HepG2 (cell line): Measurements from ENCODE around the gene ERVMER34-1. TPM values are rescaled to one million over a fixed set of nuclear protein-coding genes. Genes with fewer than 3 reads are reported as not detected.

Source experiments
- ATAC-seq: fragments of 200-7000 bp; cut with Tn5 transposase; 3 replicates; pipeline ENCODE4 v1.9.1; 2020; ENCODE audit warnings: mild to moderate bottlenecking, moderate library complexity
- BruUV-seq: library from RNA; stranded (reverse); fragments of 400-500 nt; replicated peaks from 2 replicates; lab custom pipeline; 2021; lab: Mats Ljungman, UMichigan
- CTCF ChIA-PET: fragments of 300-600 bp; formaldehyde crosslinking; extraction: SDS; loops from one replicate; lab custom pipeline; 2021; ENCODE audit warnings: low total read pairs, inconsistent platforms, low intra/inter-chr PET ratio; lab: Yijun Ruan, JAX
- POLR2A ChIA-PET: fragments of 350-600 bp; sonication (Branson Sonifier 250); formaldehyde crosslinking; loops from one replicate; lab custom pipeline; 2020; ENCODE audit warnings: antibody characterized with exemption, inconsistent platforms; lab: Yijun Ruan, JAX
- DNase-seq: peaks from one replicate; pipeline ENCODE4 v3.0.0-alpha.2; 2015; ENCODE audit warnings: low spot score
- FAIRE-seq: peaks from 3 replicates; lab custom pipeline; 2011; peaks lifted over from hg19 to GRCh38; lab: Jason Lieb, UNC
- H2AFZ ChIP-seq: one replicate; pipeline ENCODE4 v1.6.1; 2011; ENCODE audit warnings: low read length, inconsistent platforms
- H3K27ac ChIP-seq: fragments of 300-600 bp; 3 replicates; pipeline ENCODE4 v1.8.0; 2011; ENCODE audit warnings: mixed run types, mild to moderate bottlenecking, mixed read lengths, low read length, inconsistent platforms; ENCODE audit not compliant: insufficient read depth; ENCODE audit errors: extremely low read length
- H3K27me3 ChIP-seq, 2 experiments: fragments of 200-600 bp in 1 of 2; 2 replicates in 1 of 2; 3 replicates in 1 of 2; pipeline versions ENCODE4 v1.6.0 to v1.8.0; 2011; ENCODE audit warnings: low read length in 2 of 2, mild to moderate bottlenecking in 2 of 2, moderate library complexity in 2 of 2, inconsistent platforms in 1 of 2; ENCODE audit not compliant: insufficient read depth in 2 of 2, control insufficient read depth in 1 of 2
- H3K36me3 ChIP-seq, 2 experiments: fragments of 200-600 bp in 1 of 2; replicated peaks in 1 of 2; 2 replicates in 1 of 2; 3 replicates in 1 of 2; pipeline versions ENCODE4 v1.5.1 to v1.8.0; 2011; ENCODE audit warnings: low read length in 2 of 2, inconsistent platforms in 1 of 2; ENCODE audit not compliant: insufficient read depth in 2 of 2, control insufficient read depth in 1 of 2
- H3K4me1 ChIP-seq: 2 replicates; pipeline ENCODE4 v1.5.1; 2012; ENCODE audit warnings: low read length, inconsistent platforms; ENCODE audit not compliant: insufficient read depth
- H3K4me2 ChIP-seq: 2 replicates; pipeline ENCODE4 v1.6.0; 2011; ENCODE audit warnings: low read depth, low read length, inconsistent platforms
- H3K4me3 ChIP-seq, 3 experiments: fragments of 200-600 bp in 1 of 3; sonication (generic), shearing (Covaris generic) in 1 of 3; replicated peaks in 1 of 3; 2 replicates each; pipeline ENCODE4 v1.5.1; 2011 to 2016; ENCODE audit warnings: low read length in 3 of 3, inconsistent platforms in 2 of 3, low read depth in 2 of 3, mild to moderate bottlenecking in 2 of 3, control low read depth in 1 of 3, mixed read lengths in 1 of 3; ENCODE audit not compliant: insufficient read depth in 1 of 3
- H3K79me2 ChIP-seq: one replicate; pipeline ENCODE4 v1.6.1; 2011; ENCODE audit warnings: low read length, inconsistent platforms; ENCODE audit not compliant: insufficient read depth
- H3K9ac ChIP-seq: 2 replicates; pipeline ENCODE4 v1.6.0; 2011; ENCODE audit warnings: mild to moderate bottlenecking, low read depth, low read length, inconsistent platforms; ENCODE audit not compliant: insufficient read depth
- H3K9me3 ChIP-seq: 2 replicates; pipeline ENCODE4 v1.5.1; 2012; ENCODE audit warnings: mild to moderate bottlenecking, low read length
- H4K20me1 ChIP-seq: 2 replicates; pipeline ENCODE4 v1.6.0; 2011; ENCODE audit warnings: inconsistent platforms, mild to moderate bottlenecking, low read length, moderate library complexity; ENCODE audit not compliant: insufficient read depth
- CEBPB ChIP-seq: IDR thresholded peaks from 2 replicates; pipeline ENCODE4 v1.6.1; 2011; ENCODE audit warnings: low read depth, low read length, improper control_type of control experiment, borderline replicate concordance
- DNMT3B ChIP-seq: conservative IDR thresholded peaks from 2 replicates; pipeline ENCODE4 v1.6.1; 2016; ENCODE audit warnings: missing biosample characterization, control low read depth
- EP300 ChIP-seq, 3 experiments: sonication (generic) in 1 of 3; formaldehyde crosslinking in 1 of 3; IDR thresholded peaks; 2 replicates each; pipeline versions ENCODE4 v1.5.1 to v1.6.1; 2011 to 2020; ENCODE audit warnings: low read depth in 2 of 3, low read length in 2 of 3, borderline replicate concordance in 1 of 3, improper control_type of control experiment in 1 of 3, mild to moderate bottlenecking in 1 of 3, missing genetic modification reagents in 1 of 3, moderate library complexity in 1 of 3
- PAWR ChIP-seq: sonication (generic); formaldehyde crosslinking; IDR thresholded peaks from 2 replicates; pipeline ENCODE4 v1.4.0; 2020; ENCODE audit warnings: missing genetic modification reagents, mild to moderate bottlenecking, borderline replicate concordance
- RBM39 ChIP-seq: fragments of 200-400 bp; formaldehyde crosslinking; IDR thresholded peaks from one replicate; pipeline ENCODE4 v1.6.1; 2018; ENCODE audit warnings: antibody characterized with exemption, mild to moderate bottlenecking, low read depth, low read length; ENCODE audit not compliant: poor library complexity, severe bottlenecking
- RNF2 ChIP-seq: fragments of 450-650 bp; conservative IDR thresholded peaks from 2 replicates; pipeline ENCODE4 v1.6.1; 2016; ENCODE audit warnings: low read depth
- SALL2 ChIP-seq: sonication (generic); formaldehyde crosslinking; IDR thresholded peaks from 2 replicates; pipeline ENCODE4 v1.8.1; 2023; ENCODE audit warnings: mild to moderate bottlenecking, missing genetic modification reagents, inconsistent platforms
- SIN3A ChIP-seq: IDR thresholded peaks from 2 replicates; pipeline ENCODE4 v1.6.1; 2011; ENCODE audit warnings: low read depth, mild to moderate bottlenecking, control low read depth, low read length, borderline replicate concordance
- ZBTB8A ChIP-seq: sonication (generic); formaldehyde crosslinking; IDR thresholded peaks from 2 replicates; pipeline ENCODE4 v1.4.0; 2020; ENCODE audit warnings: mild to moderate bottlenecking, low read depth, missing genetic modification reagents, borderline replicate concordance
- ZFP41 ChIP-seq: sonication (generic); formaldehyde crosslinking; IDR thresholded peaks from 2 replicates; pipeline ENCODE4 v1.4.0; 2020; ENCODE audit warnings: mild to moderate bottlenecking, missing genetic modification reagents, borderline replicate concordance
- ZNF232 ChIP-seq: sonication (generic); formaldehyde crosslinking; IDR thresholded peaks from 2 replicates; pipeline ENCODE4 v1.4.0; 2020; ENCODE audit warnings: missing genetic modification reagents, borderline replicate concordance
- ZNF644 ChIP-seq: IDR thresholded peaks from 2 replicates; pipeline ENCODE4 v1.6.1; 2016; ENCODE audit warnings: low read depth
- WGBS: methylation state at CpG from one replicate; pipeline ENCODE4 v1.1.6; 2017; ENCODE audit warnings: low lambda C conversion rate; 5-methylcytosine and 5-hydroxymethylcytosine counted together
- in situ Hi-C: cut with HindIII; loops from 2 replicates; pipeline ENCODE4 v1.10.0; 2017; ENCODE audit warnings: low pct_unique_long_range_greater_than_20kb; ENCODE audit not compliant: extremely low pct_ligation_motif_present
- intact Hi-C: fragments of 100-400 bp; cut with micrococcal nuclease; formaldehyde crosslinking; loops from one replicate; pipeline ENCODE4 v1.10.0; 2022; ENCODE audit not compliant: unreplicated experiment
- polyA plus RNA-seq, 8 experiments: library from polyadenylated mRNA; depleted of rRNA in 3 of 8; stranded (reverse) in 7 of 8; unstranded in 1 of 8; fragments of >200 nt; fragmentation: Illumina TruSeq in 4 of 8; extraction: Trizol in 4 of 8; gene quantifications; 2 replicates each; pipeline versions ENCODE4 v1.2.1 to v1.2.3, GENCODE V29; 2011 to 2016; ENCODE audit warnings: low read depth in 4 of 8, missing spikeins in 1 of 8, mixed read lengths in 1 of 8; ENCODE audit not compliant: insufficient read depth in 1 of 8
- total RNA-seq, 5 experiments: library from RNA; depleted of rRNA; stranded (reverse); fragments of >200 nt; fragmentation: Illumina TruSeq; extraction: Trizol; gene quantifications; 2 replicates each; pipeline ENCODE4 v1.2.3, GENCODE V29; 2016; ENCODE audit warnings: low read depth in 1 of 5

ERVMER34-1 gene
- total and polyA plus RNA-seq, 2 of the 13 experiments (the other 11 are each of a cell fraction or from before 2014, with no cell fraction given) = 0.04 to 0.35 TPM

DNA sequence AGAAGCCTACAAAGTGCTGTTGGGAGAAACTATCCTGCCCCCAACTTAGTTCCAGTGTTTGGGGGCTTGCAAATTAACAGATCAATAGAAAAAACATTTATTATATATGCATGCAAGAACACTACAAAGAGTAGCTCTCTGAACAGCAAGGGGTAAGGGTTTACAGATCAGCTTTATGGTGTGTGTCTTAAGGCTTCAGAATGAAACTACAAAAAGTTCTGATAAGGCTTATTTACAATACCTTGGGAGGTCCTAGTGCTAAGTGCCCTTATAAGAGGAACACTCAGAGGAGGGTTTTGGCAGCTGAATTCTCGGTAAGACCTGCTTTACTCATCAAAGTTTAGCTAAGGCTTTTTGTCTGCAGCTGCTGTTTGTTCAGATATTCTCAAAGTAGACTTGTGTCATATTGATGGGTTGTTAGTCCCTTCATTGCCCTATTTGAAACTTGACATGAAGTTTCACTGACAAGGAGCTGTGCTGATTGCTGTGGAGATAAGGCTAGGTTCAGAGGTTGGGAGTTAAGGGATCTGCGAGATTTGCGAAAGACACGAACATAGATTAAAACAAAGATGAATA, 7.7 kb downstream of the ERVMER34-1 start:
- no peak overlapping the region for H3K4me2 ChIP-seq
- DNase-seq (no peak), FAIRE-seq (no peak), ATAC-seq (no peak)
- no peaks in the 10 kb centered on the region for H3K79me2 ChIP-seq
- H3K27ac ChIP-seq = no peak overlapping the region
- ChIA-PET POLR2A (interaction anchor here (1.2 kb wide), 1 partner anchor 31 kb away, joined by 4 read pairs; no protein-coding TSS in a partner anchor), CTCF (no interaction called here)
- intact Hi-C loops = no loop called here
- no peak overlapping the region for H3K4me3 ChIP-seq
- no TSS peak for BruUV-seq
- 44% methylated on average over 4 of the region's 4 CpGs for WGBS
- in situ Hi-C loops = no loop called here
- no peak overlapping the region for H2AFZ ChIP-seq
- H3K4me1 ChIP-seq = no peaks in the 10 kb centered on the region
- H3K36me3 ChIP-seq = no peaks in the 10 kb centered on the region
- H4K20me1 ChIP-seq = no peaks in the 10 kb centered on the region
- H3K9ac ChIP-seq = no peak overlapping the region
- H3K27me3 ChIP-seq = no peaks in the 10 kb centered on the region; a peak in 1 of 5 replicates
- no peaks in the 10 kb centered on the region for H3K9me3 ChIP-seq
- no peak for TF ChIP-seq CEBPB
- TF ChIP-seq RBM39 = no peak
- no peak for TF ChIP-seq ZNF644 (CRISPR knock-in tag)
- TF ChIP-seq RNF2 = no peak
- TF ChIP-seq PAWR = no peak
- no peak for TF ChIP-seq EP300 (IDR thresholded peaks at IDR 0.05; ENCODE audit: low read depth in 2 of 2, low read length in 2 of 2)
- no peak for TF ChIP-seq EP300 (CRISPR knock-in tag; IDR thresholded peaks at IDR 0.05; ENCODE audit: borderline replicate concordance)
- TF ChIP-seq ZBTB8A (CRISPR knock-in tag) = no peak
- TF ChIP-seq DNMT3B = no peak
- no peak for TF ChIP-seq ZFP41
- no peak for TF ChIP-seq ZNF232 (CRISPR knock-in tag)
- TF ChIP-seq SIN3A = no peak
- no peak for TF ChIP-seq SALL2 (CRISPR knock-in tag)
